AG04450 (cell line): Measurements from ENCODE around the gene ARHGAP42. TPM values are rescaled to one million over a fixed set of nuclear protein-coding genes. Genes with fewer than 3 reads are reported as not detected.

Experiments
- CTCF ChIA-PET: fragments of 300-600, 350-600 bp; formaldehyde crosslinking; extraction: SDS; loops from one replicate; lab custom pipeline; 2022; ENCODE audit warnings: antibody characterized with exemption, inconsistent platforms; lab: Charles Lee
- POLR2A ChIA-PET: fragments of 350-600 bp; formaldehyde crosslinking; extraction: SDS; loops from one replicate; lab custom pipeline; 2021; ENCODE audit warnings: antibody characterized with exemption, inconsistent platforms; lab: Yijun Ruan, JAX
- DNase-seq: peaks from one replicate; pipeline ENCODE4 v3.0.0-alpha.2; 2011; ENCODE audit warnings: low read depth, low spot score
- H3K27ac ChIP-seq: one replicate; pipeline ENCODE4 v1.5.1; 2012; ENCODE audit warnings: low read depth, low read length, control low read depth
- H3K27me3 ChIP-seq: one replicate; pipeline ENCODE4 v1.6.0; 2012; ENCODE audit warnings: low read length; ENCODE audit not compliant: control insufficient read depth, insufficient read depth
- H3K4me3 ChIP-seq: 2 replicates; pipeline ENCODE4 v1.5.1; 2011; ENCODE audit warnings: mild to moderate bottlenecking, low read depth, low read length, control low read depth
- H3K9me3 ChIP-seq: 2 replicates; pipeline ENCODE4 v1.5.1; 2012; ENCODE audit warnings: low read length; ENCODE audit not compliant: control insufficient read depth, insufficient read depth
- CTCF ChIP-seq: IDR thresholded peaks from 2 replicates; pipeline ENCODE4 v1.5.1; 2011; ENCODE audit warnings: low read depth, low read length, control low read depth, inconsistent platforms
- polyA plus RNA-seq: library from polyadenylated mRNA; depleted of rRNA; stranded (reverse); fragments of >200 nt; gene quantifications from 2 replicates; pipeline ENCODE4 v1.2.3, GENCODE V29; 2011

ARHGAP42 gene
- polyA plus RNA-seq, 1 experiment = 9.0 TPM

GRCh38 chr11:100759106-100759505 lies 72.0 kb downstream of the ARHGAP42 start:
- POLR2A ChIA-PET = interaction anchor here (0.6 kb wide), 1 partner anchor 18 kb away, joined by 5 read pairs; no protein-coding TSS in a partner anchor
- Histone ChIP-seq H3K4me3 (no peak overlapping the region), H3K9me3 (no peaks in the 10 kb centered on the region), H3K27me3 (no peaks in the 10 kb centered on the region), H3K27ac (no peak overlapping the region)
- CTCF ChIA-PET = interaction anchor here (0.6 kb wide), 1 partner anchor 18 kb away, joined by 3 read pairs; no protein-coding TSS in a partner anchor
- no peak for TF ChIP-seq CTCF
- DNase-seq = no peak

- DNase-seq = no peak
- H3K27ac ChIP-seq = no peak overlapping the region
- H3K27me3 ChIP-seq = no peaks in the 10 kb centered on the region
- H3K9me3 ChIP-seq = no peaks in the 10 kb centered on the region
- CTCF ChIA-PET = no interaction called here
- TF ChIP-seq CTCF = no peak
- POLR2A ChIA-PET = no interaction called here
- no peak overlapping the region for H3K4me3 ChIP-seq
These were observed 72.8 kb downstream of the ARHGAP42 start for GRCh38 chr11:100759856-100760255.

GRCh38 chr11:100760744-100761143 lies 73.7 kb downstream of the ARHGAP42 start:
- POLR2A ChIA-PET = no interaction called here
- CTCF ChIA-PET = no interaction called here

GRCh38 chr11:100761841-100762240 lies 74.8 kb downstream of the ARHGAP42 start:
- Histone ChIP-seq H3K27ac (no peak overlapping the region), H3K9me3 (no peaks in the 10 kb centered on the region), H3K27me3 (no peaks in the 10 kb centered on the region), H3K4me3 (no peak overlapping the region)
- POLR2A ChIA-PET = no interaction called here
- DNase-seq = no peak
- CTCF ChIA-PET = no interaction called here
- TF ChIP-seq CTCF = no peak

More at GRCh38 chr11:100760744-100761143, 73.7 kb downstream of the ARHGAP42 start:
- no peak overlapping the region for H3K4me3 ChIP-seq
- no peaks in the 10 kb centered on the region for H3K27me3 ChIP-seq
- H3K9me3 ChIP-seq = no peaks in the 10 kb centered on the region
- H3K27ac ChIP-seq = no peak overlapping the region
- no peak for DNase-seq
- TF ChIP-seq CTCF = no peak

GRCh38 chr11:100766764-100767163 lies 79.7 kb downstream of the ARHGAP42 start:
- H3K9me3 ChIP-seq = no peaks in the 10 kb centered on the region
- H3K4me3 ChIP-seq = no peak overlapping the region
- TF ChIP-seq CTCF = no peak
- POLR2A ChIA-PET = no interaction called here
- H3K27ac ChIP-seq = no peak overlapping the region
- no peaks in the 10 kb centered on the region for H3K27me3 ChIP-seq
- DNase-seq = no peak
- CTCF ChIA-PET = no interaction called here
